SK-N-SH (cell line): ENCODE data around the gene SCNN1B. TPM values are rescaled to one million over a fixed set of nuclear protein-coding genes. Genes with fewer than 3 reads are reported as not detected.
"Not testable (repeated sequence)": the region's sequence is repeated elsewhere in the genome, so short reads cannot be mapped to it uniquely, and the experiment has no call there.

ENCODE experiments used
- CTCF ChIA-PET: fragments of 300-600, 350-600 bp; formaldehyde crosslinking; extraction: SDS; loops from one replicate; lab custom pipeline; 2021; lab: Yijun Ruan, JAX
- POLR2A ChIA-PET: fragments of 350-600 bp; sonication (Branson Sonifier 250); formaldehyde crosslinking; extraction: SDS; loops from one replicate; lab custom pipeline; 2020; ENCODE audit warnings: antibody characterized with exemption, inconsistent platforms; lab: Yijun Ruan, JAX
- DNase-seq: peaks from one replicate; pipeline ENCODE4 v3.0.0; 2012
- H2AFZ ChIP-seq: fragments of 200-600 bp; sonication (generic); 2 replicates; pipeline ENCODE4 v1.8.1; 2016; ENCODE audit warnings: antibody characterized with exemption, mild to moderate bottlenecking, low read depth
- H3F3A ChIP-seq: fragments of 200-600 bp; sonication (generic); replicated peaks from 2 replicates; pipeline ENCODE3; 2016; ENCODE audit warnings: antibody characterized with exemption, mild to moderate bottlenecking; ENCODE audit not compliant: insufficient read depth
- H3K27ac ChIP-seq, 2 experiments: fragments of 200-500 bp in 1 of 2; fragments of 200-600 bp in 1 of 2; sonication (Bioruptor generic) in 1 of 2; sonication (generic), shearing (Covaris generic) in 1 of 2; 2 replicates each; pipeline versions ENCODE4 v1.5.1 to v1.6.1; 2014 to 2016; ENCODE audit warnings: low read depth in 2 of 2, inconsistent platforms in 1 of 2, low read length in 1 of 2, mild to moderate bottlenecking in 1 of 2, mixed read lengths in 1 of 2
- H3K27me3 ChIP-seq: fragments of 200-600 bp; sonication (generic), shearing (Covaris generic); 2 replicates; pipeline ENCODE4 v1.6.1; 2016; ENCODE audit warnings: mixed run types; ENCODE audit not compliant: insufficient read depth
- H3K36me3 ChIP-seq, 2 experiments: fragments of 200-500 bp in 1 of 2; fragments of 200-600 bp in 1 of 2; sonication (Bioruptor generic) in 1 of 2; sonication (generic) in 1 of 2; replicated peaks in 1 of 2; 2 replicates each; pipeline versions ENCODE3 to v1.5.1; 2014 to 2016; ENCODE audit warnings: low read length in 1 of 2, mild to moderate bottlenecking in 1 of 2; ENCODE audit not compliant: insufficient read depth in 2 of 2, control insufficient read depth in 1 of 2
- H3K4me1 ChIP-seq, 2 experiments: fragments of 200-500 bp in 1 of 2; fragments of 200-600 bp in 1 of 2; sonication (Bioruptor generic) in 1 of 2; sonication (generic), shearing (Covaris generic) in 1 of 2; 2 replicates each; pipeline versions ENCODE4 v1.5.1 to v1.6.1; 2014 to 2016; ENCODE audit warnings: low read depth in 1 of 2, low read length in 1 of 2, mixed run types in 1 of 2; ENCODE audit not compliant: insufficient read depth in 2 of 2, control insufficient read depth in 1 of 2
- H3K4me2 ChIP-seq: fragments of 200-600 bp; sonication (generic), shearing (Covaris generic); 2 replicates; pipeline ENCODE4 v1.6.1; 2017; ENCODE audit warnings: mixed run types
- H3K4me3 ChIP-seq, 2 experiments: fragments of 200-500 bp in 1 of 2; fragments of 200-600 bp in 1 of 2; sonication (Bioruptor generic) in 1 of 2; sonication (generic), shearing (Covaris generic) in 1 of 2; 2 replicates each; pipeline versions ENCODE4 v1.5.1 to v1.8.1; 2014 to 2016; ENCODE audit warnings: low read depth in 2 of 2, inconsistent platforms in 1 of 2, low read length in 1 of 2, mild to moderate bottlenecking in 1 of 2, mixed read lengths in 1 of 2, moderate library complexity in 1 of 2
- H3K79me2 ChIP-seq: fragments of 200-600 bp; sonication (generic); 2 replicates; pipeline ENCODE4 v1.8.1; 2017; ENCODE audit warnings: mild to moderate bottlenecking; ENCODE audit not compliant: insufficient read depth
- H3K9ac ChIP-seq: fragments of 200-600 bp; sonication (generic); 2 replicates; pipeline ENCODE4 v1.6.1; 2017; ENCODE audit warnings: mixed run types
- H3K9me2 ChIP-seq: fragments of 200-600 bp; sonication (generic); 2 replicates; pipeline ENCODE4 v1.6.1; 2017; ENCODE audit warnings: mixed run types
- H3K9me3 ChIP-seq: fragments of 200-600 bp; sonication (generic); 2 replicates; pipeline ENCODE4 v1.6.1; 2017; ENCODE audit warnings: mixed run types, mild to moderate bottlenecking, moderate library complexity
- H4K20me1 ChIP-seq: fragments of 200-600 bp; sonication (generic); 2 replicates; pipeline ENCODE4 v1.6.1; 2017; ENCODE audit warnings: mild to moderate bottlenecking, mixed run types; ENCODE audit not compliant: insufficient read depth
- CHD2 ChIP-seq: fragments of 150-350 bp; IDR thresholded peaks from 2 replicates; pipeline ENCODE4 v1.6.1; 2018; ENCODE audit warnings: low read length; ENCODE audit not compliant: partially characterized antibody
- ELF1 ChIP-seq: IDR thresholded peaks from 2 replicates; pipeline ENCODE4 v1.4.0; 2012
- EP300 ChIP-seq, 2 experiments: IDR thresholded peaks; 2 replicates each; pipeline versions ENCODE4 v1.4.0 to v1.6.1; 2012; ENCODE audit warnings: borderline replicate concordance in 1 of 2, low read depth in 1 of 2, low read length in 1 of 2
- GABPA ChIP-seq: IDR thresholded peaks from 2 replicates; pipeline ENCODE4 v1.4.0; 2012; ENCODE audit warnings: low read depth, mild to moderate bottlenecking
- GATA2 ChIP-seq: sonication (generic); formaldehyde crosslinking; IDR thresholded peaks from 2 replicates; pipeline ENCODE4 v1.5.0; 2020; ENCODE audit warnings: mild to moderate bottlenecking, missing genetic modification reagents
- JUND ChIP-seq: IDR thresholded peaks from 2 replicates; pipeline ENCODE4 v1.4.0; 2012
- MXI1 ChIP-seq: IDR thresholded peaks from 2 replicates; pipeline ENCODE4 v1.6.1; 2012; ENCODE audit warnings: mild to moderate bottlenecking, low read depth, low read length, improper control_type of control experiment
- NFIC ChIP-seq: IDR thresholded peaks from 2 replicates; pipeline ENCODE4 v1.4.0; 2012; ENCODE audit warnings: borderline replicate concordance
- RAD21 ChIP-seq: IDR thresholded peaks from 2 replicates; pipeline ENCODE4 v1.6.1; 2012; ENCODE audit warnings: mild to moderate bottlenecking, low read length
- RFX5 ChIP-seq: IDR thresholded peaks from 2 replicates; pipeline ENCODE4 v1.6.1; 2012; ENCODE audit warnings: mild to moderate bottlenecking, improper control_type of control experiment, low read length
- RXRA ChIP-seq: IDR thresholded peaks from 2 replicates; pipeline ENCODE4 v1.4.0; 2012; ENCODE audit warnings: low read depth, mild to moderate bottlenecking, borderline replicate concordance
- TCF12 ChIP-seq: IDR thresholded peaks from 2 replicates; pipeline ENCODE4 v1.4.0; 2012
- TEAD4 ChIP-seq: IDR thresholded peaks from 2 replicates; pipeline ENCODE4 v1.4.0; 2012; ENCODE audit warnings: mild to moderate bottlenecking, borderline replicate concordance; ENCODE audit not compliant: insufficient read depth
- YY1 ChIP-seq: IDR thresholded peaks from 2 replicates; pipeline ENCODE4 v1.4.0; 2012; ENCODE audit warnings: low read depth, mild to moderate bottlenecking
- WGBS: methylation state at CpG from one replicate; pipeline ENCODE4 v1.1.6; 2017; ENCODE audit warnings: low lambda C conversion rate; 5-methylcytosine and 5-hydroxymethylcytosine counted together
- polyA plus RNA-seq, 3 experiments: library from polyadenylated mRNA; depleted of rRNA; stranded (reverse); fragments of >200 nt; gene quantifications; 2 replicates each; pipeline ENCODE4 v1.2.3, GENCODE V29; 2012
- TF ChIP-seq, protein P1 (sequence below): fragments of 150-350 bp; IDR thresholded peaks from 2 replicates; pipeline ENCODE4 v1.6.1; 2016; ENCODE audit warnings: mild to moderate bottlenecking, low read depth, low read length
- TF ChIP-seq, protein P2 (sequence below): IDR thresholded peaks from 2 replicates; pipeline ENCODE4 v1.4.0; 2012; ENCODE audit warnings: low read depth, borderline replicate concordance

Gene SCNN1B
- polyA plus RNA-seq, 1 of the 3 experiments (the other 2 are of a cell fraction) = not detected

GRCh38 chr16:23362460-23363317 is 60.6 kb downstream of the SCNN1B start:
- H3K9me3 ChIP-seq = no peaks in the 10 kb centered on the region
- no peaks in the 10 kb centered on the region for H3F3A ChIP-seq
- no peak overlapping the region for H2AFZ ChIP-seq
- no peaks in the 10 kb centered on the region for H3K79me2 ChIP-seq
- POLR2A ChIA-PET = no interaction called here
- no peak overlapping the region for H3K9ac ChIP-seq
- no peaks in the 10 kb centered on the region for H3K36me3 ChIP-seq
- H3K4me3 ChIP-seq = no peak overlapping the region
- H3K27me3 ChIP-seq = no peaks in the 10 kb centered on the region
- H3K4me1 ChIP-seq = peaks cover 0 to 3% of the 10 kb centered on the region in 2 experiments; a peak in 1 of 4 replicates
- CTCF ChIA-PET = interaction anchor here (1.2 to 1.8 kb wide), 3 partner anchors 10 to 180 kb away, joined by 3 to 5 read pairs (median 3); partner anchors contain the start of gene SCNN1G
- no peak for DNase-seq
- no peaks in the 10 kb centered on the region for H4K20me1 ChIP-seq
- 61% methylated on average over 8 of the region's 11 CpGs for WGBS
- H3K27ac ChIP-seq = no peak overlapping the region
- H3K9me2 ChIP-seq = no peaks in the 10 kb centered on the region
- no peak for TF ChIP-seq YY1
- TF ChIP-seq, protein P1, sequence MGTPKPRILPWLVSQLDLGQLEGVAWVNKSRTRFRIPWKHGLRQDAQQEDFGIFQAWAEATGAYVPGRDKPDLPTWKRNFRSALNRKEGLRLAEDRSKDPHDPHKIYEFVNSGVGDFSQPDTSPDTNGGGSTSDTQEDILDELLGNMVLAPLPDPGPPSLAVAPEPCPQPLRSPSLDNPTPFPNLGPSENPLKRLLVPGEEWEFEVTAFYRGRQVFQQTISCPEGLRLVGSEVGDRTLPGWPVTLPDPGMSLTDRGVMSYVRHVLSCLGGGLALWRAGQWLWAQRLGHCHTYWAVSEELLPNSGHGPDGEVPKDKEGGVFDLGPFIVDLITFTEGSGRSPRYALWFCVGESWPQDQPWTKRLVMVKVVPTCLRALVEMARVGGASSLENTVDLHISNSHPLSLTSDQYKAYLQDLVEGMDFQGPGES = no peak
- TF ChIP-seq RXRA = no peak
- no peak for TF ChIP-seq GABPA
- TF ChIP-seq, protein P2, sequence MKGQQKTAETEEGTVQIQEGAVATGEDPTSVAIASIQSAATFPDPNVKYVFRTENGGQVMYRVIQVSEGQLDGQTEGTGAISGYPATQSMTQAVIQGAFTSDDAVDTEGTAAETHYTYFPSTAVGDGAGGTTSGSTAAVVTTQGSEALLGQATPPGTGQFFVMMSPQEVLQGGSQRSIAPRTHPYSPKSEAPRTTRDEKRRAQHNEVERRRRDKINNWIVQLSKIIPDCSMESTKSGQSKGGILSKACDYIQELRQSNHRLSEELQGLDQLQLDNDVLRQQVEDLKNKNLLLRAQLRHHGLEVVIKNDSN = no peak
- no peak for TF ChIP-seq GATA2 (CRISPR knock-in tag)
- no peak for TF ChIP-seq ELF1
- TF ChIP-seq JUND = no peak
- no peak for TF ChIP-seq TCF12
- no peak for TF ChIP-seq TEAD4
- TF ChIP-seq MXI1 = no peak
- TF ChIP-seq NFIC = no peak
- TF ChIP-seq RFX5 = no peak
- no peak for TF ChIP-seq RAD21
- no peak overlapping the region for H3K4me2 ChIP-seq

- Histone ChIP-seq H3K27ac (no peak overlapping the region), H3K4me1 (peaks cover 0 to 3% of the 10 kb centered on the region in 2 experiments; a peak in 1 of 4 replicates), H2AFZ (no peak overlapping the region)
- no peak for DNase-seq
- TF ChIP-seq CHD2 (no peak), YY1 (no peak), EP300 (IDR thresholded peaks at IDR 0.05; ENCODE audit: borderline replicate concordance in 1 of 2, low read depth in 1 of 2, low read length in 1 of 2) (no peak)
- TF ChIP-seq, protein P1 = no peak
- TF ChIP-seq, all 33 proteins: peak for 0
- no peaks in the 10 kb centered on the region for H3F3A ChIP-seq
- POLR2A ChIA-PET = no interaction called here
- H3K36me3 ChIP-seq = no peaks in the 10 kb centered on the region
- no peaks in the 10 kb centered on the region for H3K27me3 ChIP-seq
- H4K20me1 ChIP-seq = no peaks in the 10 kb centered on the region
- no peak overlapping the region for H3K9ac ChIP-seq
- no peak overlapping the region for H3K4me2 ChIP-seq
- 27% methylated on average over 4 of the region's 5 CpGs for WGBS
- H3K79me2 ChIP-seq = no peaks in the 10 kb centered on the region
- no peak overlapping the region for H3K4me3 ChIP-seq
- H3K9me2 ChIP-seq = no peaks in the 10 kb centered on the region
- CTCF ChIA-PET = interaction anchor here (0.7 kb wide), 1 partner anchor 155 kb away, joined by 3 read pairs; no protein-coding TSS in a partner anchor
- no peaks in the 10 kb centered on the region for H3K9me3 ChIP-seq
These were observed 63.6 kb downstream of the SCNN1B start for GRCh38 chr16:23365602-23366240.

GRCh38 chr16:23366341-23366740 is 64.2 kb downstream of the SCNN1B start:
- H3K9me2 ChIP-seq, H3K9me3 ChIP-seq, H3F3A ChIP-seq, H3K4me3 ChIP-seq, H3K79me2 ChIP-seq, CTCF ChIA-PET, DNase-seq, H3K4me2 ChIP-seq, H3K36me3 ChIP-seq, H3K4me1 ChIP-seq, H3K27ac ChIP-seq, H2AFZ ChIP-seq, H4K20me1 ChIP-seq, POLR2A ChIA-PET, H3K27me3 ChIP-seq, H3K9ac ChIP-seq: not testable (repeated sequence)
- whole genome bisulfite sequencing = 44% methylated on average over 7 of the region's 7 CpGs
